Breast epithelium (tissue), 4 donors: Measurements from ENCODE around the gene DHX58. TPM values are rescaled to one million over a fixed set of nuclear protein-coding genes. Genes with fewer than 3 reads are reported as not detected.

Experiments used
- DNase-seq, 2 donors: peaks; one replicate each; pipeline ENCODE4 v3.0.0-alpha.2; 2019; ENCODE audit warnings: low spot score in 2 of 2
- H3K27ac ChIP-seq, 2 donors: fragments of 200-600 bp; sonication (generic) in 1 of 2; one replicate each; pipeline ENCODE4 v1.5.1; 2016 to 2019; ENCODE audit warnings: mild to moderate bottlenecking in 1 of 2
- H3K27me3 ChIP-seq, 2 donors: fragments of 200-600 bp; sonication (generic) in 1 of 2; one replicate each; pipeline versions ENCODE4 v1.5.1 to v1.6.0; 2017 to 2019; ENCODE audit warnings: control low read depth in 1 of 2, mild to moderate bottlenecking in 1 of 2
- H3K36me3 ChIP-seq: fragments of 200-600 bp; one replicate; pipeline ENCODE4 v1.5.1; 2019
- H3K4me1 ChIP-seq, 2 donors: fragments of 200-600 bp; sonication (generic); one replicate each; pipeline ENCODE4 v1.5.1; 2016 to 2019; ENCODE audit warnings: control low read depth in 1 of 2
- H3K4me3 ChIP-seq, 3 donors: fragments of 200-600 bp; sonication (generic); 1 replicate in 2 of 3; 2 replicates in 1 of 3; pipeline ENCODE4 v1.5.1; 2016 to 2019; ENCODE audit warnings: mild to moderate bottlenecking in 3 of 3, moderate library complexity in 2 of 3
- H3K9me3 ChIP-seq, 2 donors: fragments of 200-600 bp; sonication (generic) in 1 of 2; one replicate each; pipeline ENCODE4 v1.5.1; 2016 to 2019; ENCODE audit warnings: control low read depth in 1 of 2
- CTCF ChIP-seq, 3 donors: fragments of 450-650 bp; IDR thresholded peaks; one replicate each; pipeline ENCODE4 v1.5.1; 2016 to 2017; ENCODE audit warnings: antibody characterized with exemption in 3 of 3, mild to moderate bottlenecking in 3 of 3, moderate library complexity in 3 of 3
- POLR2A ChIP-seq: fragments of 450-650 bp; IDR thresholded peaks from one replicate; pipeline ENCODE4 v1.6.1; 2016; ENCODE audit warnings: antibody characterized with exemption, mild to moderate bottlenecking, moderate library complexity
- POLR2AphosphoS5 ChIP-seq, 3 donors: sonication (generic); formaldehyde crosslinking; IDR thresholded peaks; one replicate each; pipeline ENCODE4 v1.6.1; 2017; ENCODE audit warnings: antibody characterized with exemption in 3 of 3
- intact Hi-C: fragments of 100-400 bp; cut with DNase I; formaldehyde crosslinking; loops from one replicate; pipeline ENCODE4 v1.15.1; 2023; ENCODE audit warnings: low total_unique reads
- total RNA-seq, 3 donors: library from RNA; depleted of rRNA; stranded (reverse); fragments of >200 nt; gene quantifications; one replicate each; pipeline ENCODE4 v1.1.0, GENCODE V29; 2016

DHX58 gene
- total RNA-seq, 3 donors from 2014 or later, result 13.1 to 22.8 (median 13.4) TPM

- H3K9me3 ChIP-seq, result no peaks in the 10 kb centered on the region
- H3K4me1 ChIP-seq, result no peaks in the 10 kb centered on the region
- no peak overlapping the region for H3K4me3 ChIP-seq
- no peak overlapping the region for H3K27ac ChIP-seq
- no peaks in the 10 kb centered on the region for H3K36me3 ChIP-seq
- H3K27me3 ChIP-seq, result no peaks in the 10 kb centered on the region
- TF ChIP-seq CTCF (IDR thresholded peaks at IDR 0.05), result no peak
- TF ChIP-seq POLR2A, result no peak
- no peak for TF ChIP-seq POLR2AphosphoS5 (IDR thresholded peaks at IDR 0.05)
- intact Hi-C loops, result no loop called here
- DNase-seq, result no peak
Observed at GRCh38 chr17:42056635-42057034, 55.9 kb downstream of the DHX58 start.

- H3K27me3 ChIP-seq, result no peaks in the 10 kb centered on the region
- DNase-seq, result no peak
- H3K36me3 ChIP-seq, result no peaks in the 10 kb centered on the region
- no peak for TF ChIP-seq CTCF (IDR thresholded peaks at IDR 0.05)
- TF ChIP-seq POLR2A, result no peak
- no peak for TF ChIP-seq POLR2AphosphoS5 (IDR thresholded peaks at IDR 0.05)
- no peaks in the 10 kb centered on the region for H3K4me1 ChIP-seq
- H3K9me3 ChIP-seq, result no peaks in the 10 kb centered on the region
- H3K4me3 ChIP-seq, result no peak overlapping the region
- H3K27ac ChIP-seq, result no peak overlapping the region
- intact Hi-C loops, result no loop called here
Observed at GRCh38 chr17:42055496-42055895, 57.0 kb downstream of the DHX58 start.

GRCh38 chr17:42055027-42055426 is 57.5 kb downstream of the DHX58 start:
- intact Hi-C loops, result no loop called here
- no peak overlapping the region for H3K4me3 ChIP-seq
- TF ChIP-seq POLR2AphosphoS5 (IDR thresholded peaks at IDR 0.05) (no peak), CTCF (IDR thresholded peaks at IDR 0.05) (no peak), POLR2A (no peak)
- H3K27ac ChIP-seq, result no peak overlapping the region
- no peak for DNase-seq
- no peaks in the 10 kb centered on the region for H3K36me3 ChIP-seq
- H3K4me1 ChIP-seq, result no peaks in the 10 kb centered on the region
- no peaks in the 10 kb centered on the region for H3K27me3 ChIP-seq
- H3K9me3 ChIP-seq, result no peaks in the 10 kb centered on the region

GRCh38 chr17:42053731-42054500 is 58.6 kb downstream of the DHX58 start:
- Histone ChIP-seq H3K27me3 (no peaks in the 10 kb centered on the region), H3K4me1 (no peaks in the 10 kb centered on the region), H3K36me3 (no peaks in the 10 kb centered on the region), H3K9me3 (no peaks in the 10 kb centered on the region), H3K4me3 (no peak overlapping the region), H3K27ac (no peak overlapping the region)
- no peak for TF ChIP-seq CTCF (IDR thresholded peaks at IDR 0.05)
- no peak for TF ChIP-seq POLR2AphosphoS5 (IDR thresholded peaks at IDR 0.05)
- no peak for TF ChIP-seq POLR2A
- intact Hi-C loops, result no loop called here
- no peak for DNase-seq

GRCh38 chr17:42052346-42052877 is 60.1 kb downstream of the DHX58 start:
- intact Hi-C loops, result no loop called here
- H3K27ac ChIP-seq, result no peak overlapping the region
- H3K4me3 ChIP-seq, result no peak overlapping the region
- no peaks in the 10 kb centered on the region for H3K9me3 ChIP-seq
- no peak for TF ChIP-seq CTCF (IDR thresholded peaks at IDR 0.05)
- TF ChIP-seq POLR2AphosphoS5 (IDR thresholded peaks at IDR 0.05), result no peak
- TF ChIP-seq POLR2A, result no peak
- no peaks in the 10 kb centered on the region for H3K4me1 ChIP-seq
- no peaks in the 10 kb centered on the region for H3K36me3 ChIP-seq
- H3K27me3 ChIP-seq, result no peaks in the 10 kb centered on the region
- DNase-seq, result no peak
